Measurements from ENCODE around the gene ATG2A. TPM values are rescaled to one million over a fixed set of nuclear protein-coding genes. Genes with fewer than 3 reads are reported as not detected.

Gene ATG2A
- total and polyA plus RNA-seq, 10 of the 15 experiments (the other 5 are each of a cell fraction or from before 2014, with no cell fraction given) = 0.08 to 19.0 (median 4.6) TPM

DNA sequence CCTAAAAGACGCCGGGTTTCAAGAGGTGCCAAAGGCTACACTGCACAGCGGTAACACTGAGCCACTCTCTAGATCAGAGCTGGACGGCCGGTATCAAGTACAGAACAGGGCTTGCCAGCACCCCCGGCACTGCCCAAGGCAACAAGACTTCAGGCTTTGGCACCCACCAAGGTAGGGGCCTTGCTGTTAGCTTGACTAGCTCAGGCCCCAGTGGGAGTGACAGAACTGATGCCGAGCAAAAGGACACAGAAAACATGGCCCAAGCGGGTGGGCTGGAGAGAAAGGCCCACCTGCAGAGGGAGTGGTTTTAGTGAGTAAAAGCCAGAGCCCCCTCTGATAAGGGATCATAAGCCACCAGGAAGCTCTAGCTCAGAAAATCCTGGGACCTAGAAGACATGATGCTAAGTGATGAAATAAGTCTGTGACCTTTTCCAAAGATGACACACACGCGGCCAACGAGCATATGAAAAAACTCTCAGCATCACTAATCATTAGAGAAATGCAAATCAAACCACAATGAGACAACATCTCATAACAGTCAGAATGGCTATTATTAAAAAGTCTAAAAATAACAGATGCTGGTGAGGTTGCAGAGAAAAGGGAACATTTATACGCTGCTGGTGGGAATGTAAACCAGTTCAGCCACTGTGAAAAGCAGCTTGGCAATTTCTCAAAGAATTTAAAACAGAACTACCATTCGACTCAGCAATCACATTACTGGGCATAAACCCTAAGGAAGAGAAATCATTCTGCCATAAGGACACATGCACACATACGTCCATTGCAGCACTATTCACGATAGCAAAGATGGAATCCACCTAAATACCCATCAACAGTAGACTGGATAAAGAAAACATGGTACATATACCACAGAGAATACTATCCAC lies 51.5 kb downstream of the ATG2A start (continued):
- TF ChIP-seq BHLHE40 (IDR thresholded peaks at IDR 0.05; ENCODE audit: borderline replicate concordance in 1 of 2, low read depth in 2 of 2, low read length in 1 of 2) = peak; percentile 49 to 57; a peak in 3 of 4 replicates
- TF ChIP-seq EGR1 (IDR thresholded peaks at IDR 0.05; ENCODE audit: borderline replicate concordance in 1 of 2, low read depth in 2 of 2, low read length in 2 of 2) = no peak
- TF ChIP-seq TBL1XR1 (IDR thresholded peaks at IDR 0.05; ENCODE audit: low read depth, low read length) = peak; percentile 48; the same call in 1 of the 2 replicates
- no peak for TF ChIP-seq RAD21 (IDR thresholded peaks at IDR 0.05; ENCODE audit: insufficient read depth, low read depth, low read length)
- TF ChIP-seq, protein P1, sequence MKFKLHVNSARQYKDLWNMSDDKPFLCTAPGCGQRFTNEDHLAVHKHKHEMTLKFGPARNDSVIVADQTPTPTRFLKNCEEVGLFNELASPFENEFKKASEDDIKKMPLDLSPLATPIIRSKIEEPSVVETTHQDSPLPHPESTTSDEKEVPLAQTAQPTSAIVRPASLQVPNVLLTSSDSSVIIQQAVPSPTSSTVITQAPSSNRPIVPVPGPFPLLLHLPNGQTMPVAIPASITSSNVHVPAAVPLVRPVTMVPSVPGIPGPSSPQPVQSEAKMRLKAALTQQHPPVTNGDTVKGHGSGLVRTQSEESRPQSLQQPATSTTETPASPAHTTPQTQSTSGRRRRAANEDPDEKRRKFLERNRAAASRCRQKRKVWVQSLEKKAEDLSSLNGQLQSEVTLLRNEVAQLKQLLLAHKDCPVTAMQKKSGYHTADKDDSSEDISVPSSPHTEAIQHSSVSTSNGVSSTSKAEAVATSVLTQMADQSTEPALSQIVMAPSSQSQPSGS (IDR thresholded peaks at IDR 0.05; ENCODE audit: low read length) = no peak
- no peak for TF ChIP-seq GABPA (IDR thresholded peaks at IDR 0.05; ENCODE audit: low read depth)
- TF ChIP-seq E4F1 (IDR thresholded peaks at IDR 0.05; ENCODE audit: borderline replicate concordance, partially characterized antibody) = no peak
- peak; percentile 93 for TF ChIP-seq ZNF687 (IDR thresholded peaks at IDR 0.05)
- peak; percentile 24; the same call in 1 of the 2 replicates for TF ChIP-seq SMAD5 (IDR thresholded peaks at IDR 0.05; ENCODE audit: low read depth)
- peak; percentile 62; the same call in 1 of the 2 replicates for TF ChIP-seq ZNF592 (IDR thresholded peaks at IDR 0.05)
- TF ChIP-seq FOS (IDR thresholded peaks at IDR 0.05; ENCODE audit: borderline replicate concordance, extremely low read depth, insufficient read length) = no peak
- TF ChIP-seq ZBED1 (IDR thresholded peaks at IDR 0.05; ENCODE audit: borderline replicate concordance) = peak; percentile 85; the same call in 1 of the 2 replicates
- TF ChIP-seq SMARCA5 (IDR thresholded peaks at IDR 0.05) = peak; percentile 30; the same call in 1 of the 2 replicates
- 0 out of 2 replicates have a peak, but pooled peaks have one; percentile 34 for TF ChIP-seq SIN3A (IDR thresholded peaks at IDR 0.05; ENCODE audit: low read depth, low read length)
- TF ChIP-seq ZZZ3 (IDR thresholded peaks at IDR 0.05; ENCODE audit: control insufficient read depth, insufficient read length, low read depth) = no peak
